Gastrocnemius medialis (tissue), 4 donors: Measurements from ENCODE around the gene OR8G1. TPM values are rescaled to one million over a fixed set of nuclear protein-coding genes. Genes with fewer than 3 reads are reported as not detected.
A peak's percentile ranks its signal among the peaks of the same experiment; 100 is the strongest.

Experiments
- ATAC-seq, 2 donors: fragments of 150-250 bp; one replicate each; pipeline ENCODE4 v1.9.1; 2016
- DNase-seq, 2 donors: peaks; one replicate each; pipeline ENCODE4 v3.0.0-alpha.2; 2019
- H3K27ac ChIP-seq, 4 donors: fragments of 200-600 bp; sonication (generic); 1 replicate in 1 of 4; 2 replicates in 3 of 4; pipeline ENCODE4 v1.5.1; 2016 to 2018; ENCODE audit warnings: mild to moderate bottlenecking in 2 of 4, moderate library complexity in 1 of 4
- H3K27me3 ChIP-seq, 3 donors: fragments of 200-600 bp; sonication (generic) in 2 of 3; 1 replicate in 1 of 3; 2 replicates in 2 of 3; pipeline versions ENCODE4 v1.5.1 to v1.6.0; 2016 to 2019; ENCODE audit warnings: mild to moderate bottlenecking in 1 of 3, moderate library complexity in 1 of 3
- H3K36me3 ChIP-seq, 2 donors: fragments of 200-600 bp; sonication (generic) in 1 of 2; one replicate each; pipeline ENCODE4 v1.5.1; 2017 to 2018
- H3K4me1 ChIP-seq, 2 donors: fragments of 200-600 bp; sonication (generic) in 1 of 2; one replicate each; pipeline ENCODE4 v1.5.1; 2016 to 2017; ENCODE audit warnings: mild to moderate bottlenecking in 2 of 2
- H3K4me3 ChIP-seq, 4 donors: fragments of 200-600 bp; sonication (generic) in 3 of 4; 1 replicate in 1 of 4; 2 replicates in 3 of 4; pipeline ENCODE4 v1.5.1; 2016 to 2019; ENCODE audit warnings: mild to moderate bottlenecking in 2 of 4
- H3K9me3 ChIP-seq, 3 donors: fragments of 200-600 bp; sonication (generic) in 2 of 3; 1 replicate in 1 of 3; 2 replicates in 2 of 3; pipeline ENCODE4 v1.5.1; 2016 to 2019
- POLR2A ChIP-seq, 2 donors: fragments of 450-650 bp; IDR thresholded peaks; one replicate each; pipeline ENCODE4 v1.6.1; 2017; ENCODE audit warnings: antibody characterized with exemption in 2 of 2, mild to moderate bottlenecking in 2 of 2, moderate library complexity in 2 of 2
- in situ Hi-C, 4 donors: fragments of 200-750 bp; cut with MboI; loops; one replicate each; pipeline versions ENCODE4 v1.15.0 to v1.8.0; 2017; ENCODE audit warnings: low sequenced_read_pairs in 4 of 4
- intact Hi-C: fragments of 100-400 bp; cut with DNase I; formaldehyde crosslinking; loops from one replicate; pipeline ENCODE4 v1.15.1; 2023; ENCODE audit warnings: low total_unique reads
- total RNA-seq, 4 donors: library from RNA; depleted of rRNA; stranded (reverse); fragments of >200 nt; gene quantifications; one replicate each; pipeline versions ENCODE4 v1.1.0 to v1.2.3, GENCODE V29; 2016
- TF ChIP-seq, protein P1 (sequence below), 5 experiments: fragments of 450-650 bp in 3 of 5; fragments of 200-600 bp in 2 of 5; sonication (generic) in 2 of 5; IDR thresholded peaks in 4 of 5; conservative IDR thresholded peaks in 1 of 5; 1 replicate in 4 of 5; 2 replicates in 1 of 5; pipeline ENCODE4 v1.5.1; 2016 to 2019; ENCODE audit warnings: antibody characterized with exemption in 5 of 5, mild to moderate bottlenecking in 3 of 5, moderate library complexity in 3 of 5

Gene OR8G1, protein sequence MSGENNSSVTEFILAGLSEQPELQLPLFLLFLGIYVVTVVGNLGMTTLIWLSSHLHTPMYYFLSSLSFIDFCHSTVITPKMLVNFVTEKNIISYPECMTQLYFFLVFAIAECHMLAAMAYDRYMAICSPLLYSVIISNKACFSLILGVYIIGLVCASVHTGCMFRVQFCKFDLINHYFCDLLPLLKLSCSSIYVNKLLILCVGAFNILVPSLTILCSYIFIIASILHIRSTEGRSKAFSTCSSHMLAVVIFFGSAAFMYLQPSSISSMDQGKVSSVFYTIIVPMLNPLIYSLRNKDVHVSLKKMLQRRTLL
- not detected for total RNA-seq

- no peaks in the 10 kb centered on the region for H3K9me3 ChIP-seq
- ATAC-seq (no peak), DNase-seq (no peak)
- no peak within 1 kb of the TSS for H3K27ac ChIP-seq
- no peak for TF ChIP-seq POLR2A (IDR thresholded peaks at IDR 0.05)
- TF ChIP-seq, protein P1, sequence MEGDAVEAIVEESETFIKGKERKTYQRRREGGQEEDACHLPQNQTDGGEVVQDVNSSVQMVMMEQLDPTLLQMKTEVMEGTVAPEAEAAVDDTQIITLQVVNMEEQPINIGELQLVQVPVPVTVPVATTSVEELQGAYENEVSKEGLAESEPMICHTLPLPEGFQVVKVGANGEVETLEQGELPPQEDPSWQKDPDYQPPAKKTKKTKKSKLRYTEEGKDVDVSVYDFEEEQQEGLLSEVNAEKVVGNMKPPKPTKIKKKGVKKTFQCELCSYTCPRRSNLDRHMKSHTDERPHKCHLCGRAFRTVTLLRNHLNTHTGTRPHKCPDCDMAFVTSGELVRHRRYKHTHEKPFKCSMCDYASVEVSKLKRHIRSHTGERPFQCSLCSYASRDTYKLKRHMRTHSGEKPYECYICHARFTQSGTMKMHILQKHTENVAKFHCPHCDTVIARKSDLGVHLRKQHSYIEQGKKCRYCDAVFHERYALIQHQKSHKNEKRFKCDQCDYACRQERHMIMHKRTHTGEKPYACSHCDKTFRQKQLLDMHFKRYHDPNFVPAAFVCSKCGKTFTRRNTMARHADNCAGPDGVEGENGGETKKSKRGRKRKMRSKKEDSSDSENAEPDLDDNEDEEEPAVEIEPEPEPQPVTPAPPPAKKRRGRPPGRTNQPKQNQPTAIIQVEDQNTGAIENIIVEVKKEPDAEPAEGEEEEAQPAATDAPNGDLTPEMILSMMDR (IDR thresholded peaks at IDR 0.05 in 4 of 5, conservative IDR thresholded peaks at IDR 0.05 in 1 of 5), result no peak
- H3K27me3 ChIP-seq, result no peaks in the 10 kb centered on the region
- intact Hi-C loops, result no loop called here
- no peaks in the 10 kb centered on the region for H3K36me3 ChIP-seq
- H3K4me3 ChIP-seq, result no peak within 1 kb of the TSS
- H3K4me1 ChIP-seq, result no peaks in the 10 kb centered on the region
- in situ Hi-C loops, result no loop called here
These were observed at the start of gene OR8G1 for GRCh38 chr11:124240621-124241397. Gene OR8G1, plus strand, starts transcription at chr11:124241095. Its CDS starts 8,581 bp downstream, at chr11:124249676.

DNA sequence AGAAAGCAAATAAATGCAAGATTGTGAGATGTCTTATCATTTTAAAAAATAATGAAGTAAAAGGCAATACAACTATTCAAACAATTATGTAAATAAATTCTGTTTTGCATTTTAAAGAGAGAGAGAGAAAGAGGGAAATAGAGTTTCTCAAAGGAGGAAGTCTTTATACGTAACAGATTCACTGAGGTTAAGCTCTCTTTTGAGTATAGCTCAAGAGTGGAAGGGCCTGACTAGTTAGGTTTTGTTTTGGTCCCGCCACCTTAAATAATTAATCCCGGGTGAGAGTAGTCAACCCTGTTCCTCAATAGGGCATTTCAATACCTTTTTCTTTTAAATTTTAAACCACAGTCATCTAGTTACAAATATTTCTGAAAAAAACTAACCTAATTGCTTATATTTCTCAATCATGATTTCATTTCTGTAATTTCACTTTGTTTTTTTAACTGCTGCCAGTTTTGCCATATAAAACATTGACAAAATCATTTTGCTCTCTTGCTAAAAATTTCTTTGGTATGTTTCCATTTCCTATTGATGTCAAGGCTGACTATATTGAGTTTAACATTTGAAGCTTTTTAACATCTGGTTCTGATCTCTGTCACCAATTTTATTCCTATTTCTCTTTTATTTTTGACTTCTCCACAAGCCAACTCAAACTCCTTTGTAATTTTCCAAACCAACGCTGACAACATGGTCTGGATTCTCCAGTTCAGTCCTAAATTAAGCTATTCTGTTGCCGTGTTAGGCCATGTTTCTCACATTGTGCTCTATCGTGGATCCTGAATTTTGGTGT lies 47.5 kb upstream of the OR8G1 start:
- no peaks in the 10 kb centered on the region for H3K9me3 ChIP-seq
- H3K36me3 ChIP-seq, result no peaks in the 10 kb centered on the region
- no peak overlapping the region for H3K4me3 ChIP-seq
- H3K27ac ChIP-seq, result no peak overlapping the region
- ATAC-seq (no peak), DNase-seq (no peak)
- in situ Hi-C loops (no loop called here), intact Hi-C loops (loop anchor here (5.0 kb wide), 1 partner anchor 121 kb away; no protein-coding TSS in a partner anchor)
- TF ChIP-seq POLR2A (IDR thresholded peaks at IDR 0.05), result no peak
- TF ChIP-seq, protein P1 (IDR thresholded peaks at IDR 0.05 in 4 of 5, conservative IDR thresholded peaks at IDR 0.05 in 1 of 5), result no peak
- H3K4me1 ChIP-seq, result no peaks in the 10 kb centered on the region
- no peaks in the 10 kb centered on the region for H3K27me3 ChIP-seq

DNA sequence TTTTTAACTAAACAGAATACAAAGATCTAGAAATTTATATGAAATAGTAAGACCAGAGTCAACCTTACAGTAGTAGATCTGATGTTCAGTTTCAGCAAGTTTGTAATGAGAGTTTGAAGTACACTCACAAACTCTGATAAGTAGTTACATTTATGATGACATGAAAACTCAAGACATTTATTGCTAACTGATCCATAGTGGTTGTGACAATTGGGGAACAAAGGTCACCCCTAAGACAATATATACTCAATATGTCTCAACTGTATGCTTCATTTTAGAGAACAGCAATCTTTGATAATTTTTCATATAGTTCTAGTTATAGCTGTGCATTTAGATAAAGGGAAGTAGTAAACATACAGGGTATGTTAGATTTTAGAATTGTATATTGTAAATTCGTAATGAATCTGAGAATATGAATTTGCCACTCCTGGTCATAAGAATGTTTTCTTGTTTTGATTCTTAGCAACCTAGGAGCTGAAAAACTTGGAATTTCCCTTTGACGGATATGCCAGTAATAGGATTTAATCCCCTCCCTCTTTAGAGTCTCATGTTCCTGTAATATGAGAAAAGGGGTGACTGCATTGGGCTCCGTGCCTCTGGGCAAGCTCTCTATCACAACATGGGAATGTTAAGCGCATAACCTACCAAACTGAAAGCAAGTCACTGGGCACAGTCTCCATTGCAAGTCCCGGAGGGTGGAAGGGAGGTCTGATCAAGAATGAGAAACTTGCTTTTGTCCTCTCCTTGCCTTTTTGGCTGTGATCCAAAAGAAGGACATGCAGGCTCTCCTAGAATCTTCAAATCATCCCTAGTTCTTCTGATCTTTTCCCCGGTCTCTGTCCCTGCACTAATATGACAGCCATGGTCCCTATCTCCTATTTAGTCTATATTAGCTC lies 46.4 kb upstream of the OR8G1 start:
- H3K36me3 ChIP-seq, result no peaks in the 10 kb centered on the region
- H3K4me3 ChIP-seq, result no peak overlapping the region
- H3K27me3 ChIP-seq, result no peaks in the 10 kb centered on the region
- TF ChIP-seq, protein P1 (IDR thresholded peaks at IDR 0.05 in 4 of 5, conservative IDR thresholded peaks at IDR 0.05 in 1 of 5), result no peak
- no peak for TF ChIP-seq POLR2A (IDR thresholded peaks at IDR 0.05)
- H3K4me1 ChIP-seq, result no peaks in the 10 kb centered on the region
- H3K9me3 ChIP-seq, result no peaks in the 10 kb centered on the region
- no peak for DNase-seq
- intact Hi-C loops (loop anchor here (5.0 kb wide), 1 partner anchor 122 kb away; no protein-coding TSS in a partner anchor), in situ Hi-C loops (loop anchor here in 1 of 4 donors (5.0 kb wide), 1 partner anchor 122 kb away; no protein-coding TSS in a partner anchor)
- no peak overlapping the region for H3K27ac ChIP-seq
- ATAC-seq, result no peak

- H3K27me3 ChIP-seq, result no peaks in the 10 kb centered on the region
- no peak overlapping the region for H3K27ac ChIP-seq
- H3K4me1 ChIP-seq, result no peaks in the 10 kb centered on the region
- no peaks in the 10 kb centered on the region for H3K9me3 ChIP-seq
- intact Hi-C loops (no loop called here), in situ Hi-C loops (loop anchor here in 1 of 4 donors (5.0 kb wide), 1 partner anchor 123 kb away; no protein-coding TSS in a partner anchor)
- H3K36me3 ChIP-seq, result no peaks in the 10 kb centered on the region
- DNase-seq (no peak), ATAC-seq (peak in 1 of 2 donors; percentile 39)
- no peak overlapping the region for H3K4me3 ChIP-seq
- TF ChIP-seq POLR2A (IDR thresholded peaks at IDR 0.05), result no peak
- TF ChIP-seq, protein P1 (IDR thresholded peaks at IDR 0.05 in 4 of 5, conservative IDR thresholded peaks at IDR 0.05 in 1 of 5), result peak in 1 of 5 experiments; percentile 46
These were observed 45.6 kb upstream of the OR8G1 start for GRCh38 chr11:124195189-124195734.
